Trophoblast cell (in vitro differentiated cells and primary cell): ENCODE measurements around the gene NUP133.

Experiments used
- DNase-seq, 2 donors: peaks; one replicate each; pipeline ENCODE4 v3.0.0-alpha.2; 2016
- H2AFZ ChIP-seq: 2 replicates; pipeline ENCODE4 v1.6.1; 2013; ENCODE audit warnings: low read length, moderate library complexity, mild to moderate bottlenecking; ENCODE audit not compliant: insufficient read depth, poor library complexity
- H2AK5ac ChIP-seq: 2 replicates; pipeline ENCODE4 v1.6.1; 2013; ENCODE audit warnings: mild to moderate bottlenecking, low read length
- H2BK120ac ChIP-seq: 2 replicates; pipeline ENCODE4 v1.6.1; 2013; ENCODE audit warnings: low read length, mild to moderate bottlenecking, moderate library complexity; ENCODE audit not compliant: insufficient read depth, poor library complexity
- H2BK12ac ChIP-seq: 2 replicates; pipeline ENCODE4 v1.6.1; 2013; ENCODE audit warnings: mild to moderate bottlenecking, low read length, moderate library complexity
- H2BK5ac ChIP-seq: 2 replicates; pipeline ENCODE4 v1.6.1; 2013; ENCODE audit warnings: low read length, low read depth, moderate library complexity, mild to moderate bottlenecking; ENCODE audit not compliant: poor library complexity
- H3K14ac ChIP-seq: 2 replicates; pipeline ENCODE4 v1.6.1; 2013; ENCODE audit warnings: mild to moderate bottlenecking, low read length
- H3K18ac ChIP-seq: 2 replicates; pipeline ENCODE4 v1.6.1; 2013; ENCODE audit warnings: mild to moderate bottlenecking, low read length
- H3K23ac ChIP-seq: 2 replicates; pipeline ENCODE4 v1.6.1; 2013; ENCODE audit warnings: low read length
- H3K27ac ChIP-seq: 2 replicates; pipeline ENCODE4 v1.5.1; 2013; ENCODE audit warnings: low read depth, mild to moderate bottlenecking, inconsistent platforms, low read length, moderate library complexity
- H3K27me3 ChIP-seq: 2 replicates; pipeline ENCODE4 v1.6.1; 2013; ENCODE audit warnings: inconsistent platforms, mild to moderate bottlenecking, low read length, moderate library complexity; ENCODE audit not compliant: insufficient read depth
- H3K36me3 ChIP-seq, 2 experiments: 1 replicate in 1 of 2; 2 replicates in 1 of 2; pipeline ENCODE4 v1.6.1; 2013; ENCODE audit warnings: low read length in 2 of 2, mild to moderate bottlenecking in 2 of 2, moderate library complexity in 1 of 2; ENCODE audit not compliant: insufficient read depth in 2 of 2, control insufficient read depth in 1 of 2
- H3K4ac ChIP-seq: 2 replicates; pipeline ENCODE4 v1.6.1; 2013; ENCODE audit warnings: low read depth, mild to moderate bottlenecking, low read length, moderate library complexity
- H3K4me1 ChIP-seq, 2 experiments: 1 replicate in 1 of 2; 2 replicates in 1 of 2; pipeline ENCODE4 v1.6.1; 2013; ENCODE audit warnings: low read length in 2 of 2, mild to moderate bottlenecking in 2 of 2, moderate library complexity in 1 of 2; ENCODE audit not compliant: insufficient read depth in 2 of 2, control insufficient read depth in 1 of 2
- H3K4me2 ChIP-seq: 2 replicates; pipeline ENCODE4 v1.6.1; 2013; ENCODE audit warnings: inconsistent platforms, mild to moderate bottlenecking, low read length, moderate library complexity
- H3K4me3 ChIP-seq: 2 replicates; pipeline ENCODE4 v1.5.1; 2013; ENCODE audit warnings: mild to moderate bottlenecking, low read depth, low read length, inconsistent platforms
- H3K79me1 ChIP-seq: one replicate; pipeline ENCODE4 v1.6.1; 2013; ENCODE audit warnings: low read length
- H3K79me2 ChIP-seq: 2 replicates; pipeline ENCODE4 v1.6.1; 2013; ENCODE audit warnings: low read length, mild to moderate bottlenecking; ENCODE audit not compliant: control insufficient read depth, insufficient read depth, poor library complexity
- H3K9ac ChIP-seq: 2 replicates; pipeline ENCODE4 v1.6.1; 2013; ENCODE audit warnings: mild to moderate bottlenecking, low read length
- H3K9me3 ChIP-seq: 2 replicates; pipeline ENCODE4 v1.6.1; 2013; ENCODE audit warnings: low read depth, mild to moderate bottlenecking, control low read depth, inconsistent platforms, low read length; ENCODE audit not compliant: insufficient read depth
- H4K12ac ChIP-seq: 2 replicates; pipeline ENCODE4 v1.6.1; 2013; ENCODE audit warnings: low read depth, mild to moderate bottlenecking, low read length, moderate library complexity
- H4K8ac ChIP-seq: 2 replicates; pipeline ENCODE4 v1.6.1; 2013; ENCODE audit warnings: low read depth, mild to moderate bottlenecking, low read length, moderate library complexity
- H4K91ac ChIP-seq: one replicate; pipeline ENCODE4 v1.6.1; 2013; ENCODE audit warnings: low read depth, mild to moderate bottlenecking, low read length, moderate library complexity
- WGBS: extraction: QIAGEN DNeasy Blood & Tissue Kit; methylation state at CpG from one replicate; pipeline ENCODE4 v1.1.7; 2013; ENCODE audit warnings: missing lambda C conversion rate; ENCODE audit not compliant: insufficient read length, insufficient coverage; ENCODE audit errors: extremely low coverage; 5-methylcytosine and 5-hydroxymethylcytosine counted together

The NUP133 gene

GRCh38 chr1:229434005-229434640, 74.0 kb downstream of the NUP133 start, which contains the start of gene ACTA1:
Gene ACTA1 (minus strand): TSS chr1:229434094. CDS start chr1:229433115, 979 bp downstream.
- peak within 1 kb of the TSS; percentile 74 for H3K4me2 ChIP-seq
- no peak within 1 kb of the TSS for H3K14ac ChIP-seq
- peaks cover 10% of the 10 kb centered on the region for H3K9me3 ChIP-seq
- H3K36me3 ChIP-seq: peaks cover 0 to under 1% of the 10 kb centered on the region in 2 experiments
- no peak within 1 kb of the TSS for H3K23ac ChIP-seq
- H2AK5ac ChIP-seq: no peak within 1 kb of the TSS
- H3K9ac ChIP-seq: no peak within 1 kb of the TSS
- H3K27ac ChIP-seq: no peak within 1 kb of the TSS
- H4K91ac ChIP-seq: no peak within 1 kb of the TSS
- H2BK5ac ChIP-seq: no peak within 1 kb of the TSS
- H2BK12ac ChIP-seq: no peak within 1 kb of the TSS
- H3K79me2 ChIP-seq: no peaks in the 10 kb centered on the region
- H3K4me1 ChIP-seq: peaks cover 8 to 12% of the 10 kb centered on the region in 2 experiments
- peaks cover 38% of the 10 kb centered on the region for H3K27me3 ChIP-seq
- no peak within 1 kb of the TSS for H4K8ac ChIP-seq
- peak in 1 of 2 donors; percentile 10 for DNase-seq
- no peak within 1 kb of the TSS for H3K4ac ChIP-seq
- no peak within 1 kb of the TSS for H3K18ac ChIP-seq
- H3K79me1 ChIP-seq: no peaks in the 10 kb centered on the region
- H2AFZ ChIP-seq: no peak within 1 kb of the TSS
- no peak within 1 kb of the TSS for H2BK120ac ChIP-seq
- no peak within 1 kb of the TSS for H4K12ac ChIP-seq
- no CpG with 5 or more reads among the region's 51 CpGs for WGBS
- no peak within 1 kb of the TSS for H3K4me3 ChIP-seq

- Histone ChIP-seq H3K9ac (no peak overlapping the region), H3K79me2 (no peaks in the 10 kb centered on the region), H3K27ac (no peak overlapping the region), H4K8ac (no peak overlapping the region), H3K14ac (no peak overlapping the region), H3K4me3 (no peak overlapping the region), H3K36me3 (no peaks in the 10 kb centered on the region), H2BK120ac (no peak overlapping the region), H3K4me2 (peak overlapping the region; percentile 74), H3K9me3 (peaks cover 10% of the 10 kb centered on the region), H2AK5ac (no peak overlapping the region), H4K91ac (no peak overlapping the region), H3K4ac (no peak overlapping the region), H3K4me1 (peaks cover 8 to 12% of the 10 kb centered on the region in 2 experiments), H4K12ac (no peak overlapping the region), H3K79me1 (no peaks in the 10 kb centered on the region), H2BK5ac (no peak overlapping the region), H3K23ac (no peak overlapping the region), H2AFZ (no peak overlapping the region), H3K18ac (no peak overlapping the region), H3K27me3 (peaks cover 38% of the 10 kb centered on the region), H2BK12ac (no peak overlapping the region)
- peak in 1 of 2 donors; percentile 6 for DNase-seq
- WGBS: no CpG with 5 or more reads among the region's 19 CpGs
These were observed 74.7 kb downstream of the NUP133 start for GRCh38 chr1:229433364-229434004.

- Histone ChIP-seq H3K4ac (no peak overlapping the region), H3K79me2 (no peaks in the 10 kb centered on the region), H4K12ac (no peak overlapping the region), H3K4me1 (peaks cover 8 to 12% of the 10 kb centered on the region in 2 experiments), H3K27ac (no peak overlapping the region), H3K18ac (no peak overlapping the region), H4K8ac (no peak overlapping the region), H3K9ac (no peak overlapping the region), H2AFZ (no peak overlapping the region), H2BK12ac (no peak overlapping the region), H4K91ac (no peak overlapping the region), H2BK120ac (no peak overlapping the region), H2AK5ac (no peak overlapping the region), H3K4me3 (no peak overlapping the region), H3K23ac (no peak overlapping the region), H3K36me3 (no peaks in the 10 kb centered on the region), H3K9me3 (peaks cover 10% of the 10 kb centered on the region), H3K79me1 (no peaks in the 10 kb centered on the region), H3K4me2 (no peak overlapping the region), H2BK5ac (no peak overlapping the region), H3K14ac (no peak overlapping the region), H3K27me3 (peaks cover 38% of the 10 kb centered on the region)
- no peak for DNase-seq
- no CpG with 5 or more reads among the region's 37 CpGs for WGBS
These were observed 75.2 kb downstream of the NUP133 start for GRCh38 chr1:229432905-229433304.

- no peak overlapping the region for H3K4ac ChIP-seq
- no peak overlapping the region for H2BK120ac ChIP-seq
- no peak overlapping the region for H2BK12ac ChIP-seq
- H3K9ac ChIP-seq: no peak overlapping the region
- H2AK5ac ChIP-seq: no peak overlapping the region
- H3K18ac ChIP-seq: no peak overlapping the region
- no peak overlapping the region for H4K8ac ChIP-seq
- no peak overlapping the region for H3K27ac ChIP-seq
- peaks cover 38% of the 10 kb centered on the region for H3K27me3 ChIP-seq
- H3K4me3 ChIP-seq: no peak overlapping the region
- no peak for DNase-seq
- no CpG with 5 or more reads among the region's 38 CpGs for WGBS
- peaks cover 8 to 12% of the 10 kb centered on the region in 2 experiments for H3K4me1 ChIP-seq
- H3K23ac ChIP-seq: no peak overlapping the region
- no peak overlapping the region for H2BK5ac ChIP-seq
- H4K12ac ChIP-seq: no peak overlapping the region
- no peaks in the 10 kb centered on the region for H3K79me2 ChIP-seq
- no peak overlapping the region for H4K91ac ChIP-seq
- H3K4me2 ChIP-seq: no peak overlapping the region
- H3K79me1 ChIP-seq: no peaks in the 10 kb centered on the region
- no peak overlapping the region for H3K14ac ChIP-seq
- H2AFZ ChIP-seq: no peak overlapping the region
- H3K9me3 ChIP-seq: peaks cover 10% of the 10 kb centered on the region
- no peaks in the 10 kb centered on the region for H3K36me3 ChIP-seq
These were observed 76.1 kb downstream of the NUP133 start for GRCh38 chr1:229432116-229432461.
